HG03439 (cell line): ENCODE results near the gene FBXL7.

Experiments
- ATAC-seq: cut with Tn5 transposase; IDR thresholded peaks from one replicate; pipeline ENCODE4 v1.9.1; 2021; ENCODE audit warnings: mild to moderate bottlenecking, moderate library complexity; ENCODE audit not compliant: unreplicated experiment

Gene FBXL7

GRCh38 chr5:15499528-15500324, at the start of gene FBXL7:
Gene FBXL7 (plus strand): TSS chr5:15500180.
- ATAC-seq = no peak

DNA sequence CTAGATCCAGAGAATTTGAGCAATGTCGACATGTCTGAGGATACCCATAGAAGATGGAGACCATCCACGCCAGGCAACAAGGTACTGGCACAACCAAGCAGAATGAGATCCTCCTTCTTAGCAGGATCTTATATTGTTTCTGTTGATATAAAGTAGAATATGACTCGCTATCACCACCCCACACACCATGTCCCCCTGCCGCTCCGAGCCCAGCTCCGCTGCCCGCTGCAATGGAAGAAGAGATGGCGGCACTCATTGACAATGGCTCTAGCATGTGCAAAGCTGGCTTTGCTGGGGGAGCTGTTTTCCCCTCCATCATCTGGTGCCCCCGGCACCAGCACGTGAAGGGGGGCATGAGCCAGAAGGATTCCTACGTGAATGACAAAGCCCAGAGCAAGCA, 49.5 kb upstream of the FBXL7 start:
- ATAC-seq = no peak

- ATAC-seq = no peak
Observed at GRCh38 chr5:15450949-15451348, 49.0 kb upstream of the FBXL7 start.

- ATAC-seq = no peak
Observed at GRCh38 chr5:15452030-15452429, 48.0 kb upstream of the FBXL7 start.

GRCh38 chr5:15452781-15453180, 47.2 kb upstream of the FBXL7 start:
- no peak for ATAC-seq

DNA sequence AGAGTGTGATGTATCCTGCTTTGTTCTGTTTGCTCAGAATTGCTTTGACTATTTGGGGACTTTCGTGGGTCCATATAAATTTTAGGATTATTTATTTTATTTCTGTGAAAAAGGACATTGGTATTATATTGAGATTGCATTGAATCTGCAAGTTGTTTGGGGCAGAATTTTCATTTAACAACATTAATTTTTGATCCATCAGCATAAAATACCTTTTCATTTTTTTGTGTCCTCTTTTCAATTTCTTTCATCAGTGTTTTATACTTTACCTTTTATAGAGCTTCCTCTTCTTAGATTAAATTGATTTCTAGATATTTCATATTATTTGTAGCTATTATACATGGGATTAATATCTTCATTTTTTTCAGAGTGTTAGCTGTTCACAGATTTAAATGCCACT, 40.8 kb upstream of the FBXL7 start:
- ATAC-seq = no peak

- ATAC-seq = no peak
Observed at GRCh38 chr5:15463231-15463980, 36.6 kb upstream of the FBXL7 start.

- ATAC-seq = no peak
Observed at GRCh38 chr5:15472116-15472515, 27.9 kb upstream of the FBXL7 start.

- no peak for ATAC-seq
Observed at GRCh38 chr5:15474143-15474719, 25.7 kb upstream of the FBXL7 start.

DNA sequence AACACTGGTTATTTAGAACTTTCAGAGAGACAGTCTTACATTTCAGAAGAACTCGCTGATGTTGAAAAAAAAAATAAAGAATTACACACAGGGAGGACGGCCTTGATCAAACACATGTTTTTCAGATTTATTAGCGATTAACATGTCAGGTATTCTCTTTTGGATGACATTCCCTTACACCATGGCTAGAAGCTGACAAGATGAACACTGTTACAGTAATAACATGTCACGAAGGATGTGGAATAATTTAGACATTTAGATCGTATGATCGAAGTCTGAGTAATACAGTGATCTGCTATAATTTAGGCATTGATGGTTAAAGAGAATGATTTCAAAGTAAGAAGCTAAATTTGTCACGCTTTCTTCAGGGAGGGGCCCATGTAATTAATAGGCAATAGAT, 24.6 kb upstream of the FBXL7 start:
- ATAC-seq = no peak

GRCh38 chr5:15476977-15477376, 23.0 kb upstream of the FBXL7 start:
- no peak for ATAC-seq

GRCh38 chr5:15480436-15480835, 19.5 kb upstream of the FBXL7 start:
- ATAC-seq = no peak

DNA sequence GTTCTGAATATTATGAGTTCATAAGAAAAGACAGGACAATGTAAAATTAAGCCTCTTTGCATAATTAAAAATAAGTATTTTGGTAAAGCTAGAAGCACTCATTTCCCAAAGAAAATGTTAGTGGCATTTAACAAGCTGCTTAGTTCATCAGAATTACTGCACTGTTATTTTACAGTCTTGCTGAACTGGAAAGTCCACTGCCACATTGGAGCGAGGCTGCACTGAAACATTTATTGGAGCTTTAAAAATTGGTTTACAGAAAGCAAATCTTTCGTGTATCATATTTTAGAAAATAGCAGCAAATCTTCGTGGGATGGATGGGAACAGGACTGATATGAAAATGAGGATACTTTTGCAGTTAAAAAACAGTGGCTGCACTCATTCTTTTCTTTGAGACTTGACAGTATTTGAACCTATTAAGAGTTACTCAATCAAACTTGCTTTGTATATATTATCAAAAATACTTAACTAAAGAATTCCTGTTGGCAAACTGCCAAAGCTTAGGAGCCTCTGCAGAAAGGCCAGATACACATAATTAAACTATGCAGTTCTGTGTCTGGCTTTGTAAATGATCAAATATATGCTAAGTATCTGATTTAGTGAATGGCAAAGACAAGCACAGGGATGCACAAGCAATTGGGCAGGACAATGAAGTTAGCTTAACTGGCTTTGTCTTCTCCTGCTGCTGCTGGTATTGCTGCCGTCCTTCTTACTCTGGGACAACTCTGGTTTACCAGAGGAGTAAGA, 16.5 kb upstream of the FBXL7 start:
- no peak for ATAC-seq

GRCh38 chr5:15487228-15487627, 12.8 kb upstream of the FBXL7 start:
- ATAC-seq = no peak

DNA sequence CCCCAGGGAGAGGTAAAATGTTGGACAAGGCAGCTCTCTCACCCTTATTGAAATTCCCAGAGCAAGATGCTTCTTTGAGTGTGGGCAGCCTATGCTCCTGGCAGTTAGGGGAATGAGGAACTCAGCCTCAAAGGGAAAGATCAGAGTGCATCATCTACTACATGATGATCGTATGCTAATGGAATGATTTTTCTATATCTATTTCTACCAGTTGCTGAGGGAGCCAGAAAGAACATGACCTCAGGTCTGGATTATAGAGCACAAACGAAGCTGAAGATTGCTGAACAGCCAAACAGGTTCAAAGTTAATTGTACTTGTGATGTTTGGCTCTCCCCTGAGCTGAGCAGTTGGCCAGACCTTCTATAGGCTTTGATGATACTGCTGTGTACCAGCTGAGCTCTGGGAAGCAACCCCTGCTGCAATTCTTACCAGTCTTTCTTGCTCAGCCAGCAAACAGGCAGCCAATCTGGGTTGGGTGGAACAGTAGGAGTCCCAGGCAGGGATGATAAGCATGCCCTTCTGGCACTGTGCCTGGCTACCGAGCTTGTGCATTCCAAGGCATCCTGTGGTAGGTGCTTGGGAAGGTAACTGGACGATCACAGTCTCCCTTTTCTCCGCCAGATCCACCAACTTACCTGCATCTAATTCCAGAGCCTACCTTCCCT, 10.3 kb upstream of the FBXL7 start:
- no peak for ATAC-seq

DNA sequence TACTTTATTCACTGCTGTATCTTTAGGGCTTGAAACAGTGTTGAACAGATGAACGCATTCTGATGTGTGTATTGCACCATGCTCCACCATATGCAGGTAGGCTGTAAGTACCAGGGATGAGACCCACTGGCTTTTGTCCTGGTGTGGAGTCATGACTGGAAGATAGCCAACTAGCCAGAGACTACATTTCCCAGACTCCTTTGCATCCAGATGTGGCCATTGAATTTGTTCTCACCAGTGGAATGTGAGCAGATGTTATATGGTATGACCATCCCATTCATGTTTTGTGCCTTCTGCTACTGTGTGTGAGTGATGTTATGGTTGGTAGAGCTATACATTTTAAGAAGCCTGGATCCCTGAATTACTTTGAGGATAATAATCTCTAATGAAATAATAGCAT, 7.4 kb upstream of the FBXL7 start:
- ATAC-seq = no peak

- ATAC-seq = no peak
Observed at GRCh38 chr5:15493501-15493900, 6.5 kb upstream of the FBXL7 start.

- ATAC-seq = no peak
Observed at GRCh38 chr5:15495026-15495425, 5.0 kb upstream of the FBXL7 start.

DNA sequence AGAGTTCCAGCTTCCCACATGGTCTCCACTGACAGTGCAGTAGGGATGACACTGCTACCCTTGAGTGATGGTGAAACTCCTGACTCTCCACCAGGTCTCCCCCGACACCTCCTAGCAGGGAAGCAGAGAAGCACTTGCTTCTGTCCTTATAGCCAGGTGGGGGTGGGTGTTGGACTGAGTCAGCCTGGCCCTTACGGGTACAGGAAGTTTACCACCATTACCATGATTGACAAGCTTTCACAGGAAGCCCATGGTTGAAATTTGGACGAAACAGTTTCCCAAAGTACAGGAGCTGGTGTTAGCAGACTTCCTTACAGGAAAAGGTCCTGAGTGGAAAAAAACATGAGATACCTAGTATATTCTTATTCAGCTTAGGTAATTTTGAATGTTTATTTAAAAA, 3.1 kb upstream of the FBXL7 start:
- ATAC-seq = no peak

GRCh38 chr5:15500325-15501001, 483 bp downstream of the FBXL7 start:
- ATAC-seq = no peak
